ENCODE data around the gene HEMGN.
A peak's percentile ranks its signal among the peaks of the same experiment; 100 is the strongest.

HEMGN gene

DNA sequence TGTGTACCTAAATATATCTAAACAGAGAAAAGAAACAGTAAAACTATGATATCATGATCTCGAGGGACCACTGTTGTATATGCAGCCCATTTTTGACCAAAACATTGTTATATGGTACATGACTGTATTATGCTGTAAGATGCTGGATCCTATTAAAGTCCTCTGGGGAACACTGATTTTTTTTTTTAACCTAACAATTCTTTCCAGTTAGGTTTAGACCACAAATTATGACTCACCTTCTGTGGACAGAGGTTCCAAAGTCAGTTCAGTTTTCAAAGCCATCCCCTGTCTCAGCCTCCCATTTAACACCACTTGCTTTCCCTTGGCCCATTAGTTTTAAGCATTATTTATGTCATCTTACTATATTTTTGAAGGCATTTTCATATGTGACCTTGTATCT is 42.8 kb downstream of the HEMGN start:
- H3K9me3 ChIP-seq (replicated peaks; ENCODE audit: insufficient read depth, low read length): no peaks in the 10 kb centered on the region
- no peaks in the 10 kb centered on the region for H3K36me3 ChIP-seq (replicated peaks; ENCODE audit: insufficient read depth, low read length)
- no peak for DNase-seq
- no peak overlapping the region for H3K27ac ChIP-seq (ENCODE audit: low read length)
- H3K4me3 ChIP-seq (ENCODE audit: low read length): no peak overlapping the region
- H2AFZ ChIP-seq (ENCODE audit: low read length): no peak overlapping the region
- no peaks in the 10 kb centered on the region for H3K9me2 ChIP-seq (replicated peaks; ENCODE audit: insufficient read depth, low read length)
- no peak for TF ChIP-seq EZH2 (optimal IDR thresholded peaks at IDR 0.05; ENCODE audit: low read depth, low read length)
- H4K20me1 ChIP-seq (ENCODE audit: insufficient read depth, low read length): no peaks in the 10 kb centered on the region
- H3K27me3 ChIP-seq (replicated peaks; ENCODE audit: insufficient read depth, low read length): no peaks in the 10 kb centered on the region
- no peak overlapping the region for H3K4me2 ChIP-seq (ENCODE audit: low read depth, low read length)
- H3F3A ChIP-seq (ENCODE audit: insufficient read depth, low read length): no peaks in the 10 kb centered on the region
- no peak overlapping the region for H3K9ac ChIP-seq (ENCODE audit: low read length)
- no peaks in the 10 kb centered on the region for H3K79me2 ChIP-seq (ENCODE audit: low read length)
- H3K4me1 ChIP-seq (ENCODE audit: low read length): no peaks in the 10 kb centered on the region

DNA sequence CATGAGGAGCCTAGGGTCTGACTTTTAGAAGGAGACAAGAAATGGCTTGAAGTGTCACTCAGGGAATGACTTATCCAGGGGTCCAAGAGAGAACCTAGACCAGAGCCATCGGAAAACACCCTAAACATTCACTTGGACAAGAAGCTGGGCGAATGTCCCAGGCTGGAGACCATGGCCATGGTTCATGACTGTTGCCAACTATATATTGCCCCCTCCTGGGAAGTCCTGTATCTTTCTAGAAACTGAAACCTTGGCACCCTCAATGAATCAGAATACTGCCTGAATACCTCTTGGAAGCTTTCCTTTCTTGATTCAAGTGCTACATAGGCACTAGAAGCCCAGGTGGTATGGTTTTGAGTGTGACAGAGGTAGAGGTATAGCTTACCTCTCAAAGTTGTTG is 45.6 kb downstream of the HEMGN start:
- H3K79me2 ChIP-seq (ENCODE audit: low read length): no peaks in the 10 kb centered on the region
- no peak overlapping the region for H3K27ac ChIP-seq (ENCODE audit: low read length)
- H4K20me1 ChIP-seq (ENCODE audit: insufficient read depth, low read length): no peaks in the 10 kb centered on the region
- no peak overlapping the region for H3K4me3 ChIP-seq (ENCODE audit: low read length)
- no peak overlapping the region for H3K4me2 ChIP-seq (ENCODE audit: low read depth, low read length)
- no peak overlapping the region for H3K9ac ChIP-seq (ENCODE audit: low read length)
- H3K27me3 ChIP-seq (replicated peaks; ENCODE audit: insufficient read depth, low read length): no peaks in the 10 kb centered on the region
- no peaks in the 10 kb centered on the region for H3K36me3 ChIP-seq (replicated peaks; ENCODE audit: insufficient read depth, low read length)
- no peaks in the 10 kb centered on the region for H3K4me1 ChIP-seq (ENCODE audit: low read length)
- no peaks in the 10 kb centered on the region for H3K9me3 ChIP-seq (replicated peaks; ENCODE audit: insufficient read depth, low read length)
- no peak overlapping the region for H2AFZ ChIP-seq (ENCODE audit: low read length)
- H3K9me2 ChIP-seq (replicated peaks; ENCODE audit: insufficient read depth, low read length): no peaks in the 10 kb centered on the region
- DNase-seq: no peak
- TF ChIP-seq EZH2phosphoT487 (IDR thresholded peaks at IDR 0.05; ENCODE audit: low read length) (no peak), EZH2 (optimal IDR thresholded peaks at IDR 0.05; ENCODE audit: low read depth, low read length) (no peak)
- TF ChIP-seq, protein P1, sequence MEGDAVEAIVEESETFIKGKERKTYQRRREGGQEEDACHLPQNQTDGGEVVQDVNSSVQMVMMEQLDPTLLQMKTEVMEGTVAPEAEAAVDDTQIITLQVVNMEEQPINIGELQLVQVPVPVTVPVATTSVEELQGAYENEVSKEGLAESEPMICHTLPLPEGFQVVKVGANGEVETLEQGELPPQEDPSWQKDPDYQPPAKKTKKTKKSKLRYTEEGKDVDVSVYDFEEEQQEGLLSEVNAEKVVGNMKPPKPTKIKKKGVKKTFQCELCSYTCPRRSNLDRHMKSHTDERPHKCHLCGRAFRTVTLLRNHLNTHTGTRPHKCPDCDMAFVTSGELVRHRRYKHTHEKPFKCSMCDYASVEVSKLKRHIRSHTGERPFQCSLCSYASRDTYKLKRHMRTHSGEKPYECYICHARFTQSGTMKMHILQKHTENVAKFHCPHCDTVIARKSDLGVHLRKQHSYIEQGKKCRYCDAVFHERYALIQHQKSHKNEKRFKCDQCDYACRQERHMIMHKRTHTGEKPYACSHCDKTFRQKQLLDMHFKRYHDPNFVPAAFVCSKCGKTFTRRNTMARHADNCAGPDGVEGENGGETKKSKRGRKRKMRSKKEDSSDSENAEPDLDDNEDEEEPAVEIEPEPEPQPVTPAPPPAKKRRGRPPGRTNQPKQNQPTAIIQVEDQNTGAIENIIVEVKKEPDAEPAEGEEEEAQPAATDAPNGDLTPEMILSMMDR (IDR thresholded peaks at IDR 0.05; ENCODE audit: low read length): no peak
- no peaks in the 10 kb centered on the region for H3F3A ChIP-seq (ENCODE audit: insufficient read depth, low read length)

DNA sequence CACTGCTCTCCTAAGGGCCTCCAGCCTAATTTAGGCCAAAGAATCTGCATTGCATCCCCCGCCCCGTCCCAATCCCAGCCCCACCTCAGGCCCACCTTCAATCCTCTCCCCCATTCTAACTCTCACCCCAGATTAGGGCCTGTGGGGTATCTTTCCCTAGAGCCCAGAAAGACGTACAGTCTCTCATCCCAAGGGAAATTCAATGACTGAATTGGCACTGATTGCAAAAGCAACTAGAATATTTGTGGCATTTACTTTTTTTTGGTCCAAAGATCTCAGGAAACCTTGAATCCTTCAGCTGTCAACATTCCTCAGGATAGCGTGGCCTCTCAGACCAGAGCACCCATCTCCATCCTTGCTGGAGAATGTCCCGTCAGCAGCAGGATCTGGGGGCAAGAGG is 46.2 kb downstream of the HEMGN start:
- no peak for DNase-seq
- Histone ChIP-seq H3K4me2 (ENCODE audit: low read depth, low read length) (no peak overlapping the region), H3K79me2 (ENCODE audit: low read length) (no peaks in the 10 kb centered on the region), H3K27me3 (replicated peaks; ENCODE audit: insufficient read depth, low read length) (no peaks in the 10 kb centered on the region), H3K36me3 (replicated peaks; ENCODE audit: insufficient read depth, low read length) (no peaks in the 10 kb centered on the region), H3K27ac (ENCODE audit: low read length) (no peak overlapping the region), H3K9me3 (replicated peaks; ENCODE audit: insufficient read depth, low read length) (no peaks in the 10 kb centered on the region), H3K4me1 (ENCODE audit: low read length) (no peaks in the 10 kb centered on the region), H3K4me3 (ENCODE audit: low read length) (no peak overlapping the region), H3K9ac (ENCODE audit: low read length) (no peak overlapping the region), H4K20me1 (ENCODE audit: insufficient read depth, low read length) (no peaks in the 10 kb centered on the region), H3K9me2 (replicated peaks; ENCODE audit: insufficient read depth, low read length) (no peaks in the 10 kb centered on the region), H3F3A (ENCODE audit: insufficient read depth, low read length) (no peaks in the 10 kb centered on the region), H2AFZ (ENCODE audit: low read length) (no peak overlapping the region)
- TF ChIP-seq EZH2phosphoT487 (IDR thresholded peaks at IDR 0.05; ENCODE audit: low read length): no peak
- no peak for TF ChIP-seq EZH2 (optimal IDR thresholded peaks at IDR 0.05; ENCODE audit: low read depth, low read length)

DNA sequence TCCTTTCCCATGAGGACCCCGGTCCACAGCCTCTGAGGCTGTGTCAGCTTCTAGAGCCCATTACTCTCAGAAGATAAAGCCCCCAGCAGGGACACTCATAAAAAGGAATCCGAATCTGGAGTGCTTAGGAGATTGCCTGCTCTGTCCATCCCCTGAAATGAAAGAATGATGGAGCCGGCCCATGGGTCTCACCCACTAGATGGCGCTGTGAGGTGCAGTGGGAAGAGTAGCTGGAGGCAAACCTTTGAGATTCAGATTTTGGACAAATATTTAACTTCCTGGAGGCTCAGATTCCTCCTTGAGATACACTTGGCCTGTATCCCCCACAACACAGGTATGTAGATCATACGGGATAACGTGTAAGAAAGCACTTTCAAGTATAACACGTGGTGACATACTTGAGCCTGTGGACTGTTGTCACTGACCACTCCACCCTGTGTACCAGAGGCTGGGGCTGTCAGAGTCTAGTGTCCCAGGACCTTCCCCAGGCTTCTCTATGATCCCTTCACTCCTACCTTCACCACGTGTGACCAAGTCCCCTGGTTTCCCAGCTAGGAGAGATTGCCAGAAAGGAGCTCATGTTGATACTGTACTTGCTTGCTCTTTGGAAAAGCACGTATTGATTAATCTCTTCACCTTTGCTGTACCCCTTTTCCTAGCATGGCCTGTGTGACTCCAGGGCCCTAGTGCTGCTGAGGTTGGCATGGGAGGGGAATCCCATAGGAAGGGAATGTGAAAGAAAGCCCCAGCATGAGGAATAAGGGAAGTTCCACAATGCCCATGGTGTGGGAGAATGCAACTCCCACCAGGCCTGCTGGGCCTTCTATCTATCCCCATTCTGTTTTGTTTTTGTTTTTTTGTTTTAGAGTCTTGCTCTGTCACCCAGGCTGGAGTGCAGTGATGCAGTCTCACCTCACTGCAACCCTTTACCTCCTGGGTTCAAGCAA is 47.8 kb downstream of the HEMGN start:
- Histone ChIP-seq H2AFZ (ENCODE audit: low read length) (peak overlapping the region; percentile 2; the same call in 1 of the 2 replicates), H3K4me2 (ENCODE audit: low read depth, low read length) (no peak overlapping the region), H3K9ac (ENCODE audit: low read length) (no peak overlapping the region), H3F3A (ENCODE audit: insufficient read depth, low read length) (no peaks in the 10 kb centered on the region), H3K9me2 (replicated peaks; ENCODE audit: insufficient read depth, low read length) (no peaks in the 10 kb centered on the region), H3K27me3 (replicated peaks; ENCODE audit: insufficient read depth, low read length) (no peaks in the 10 kb centered on the region), H3K79me2 (ENCODE audit: low read length) (no peaks in the 10 kb centered on the region), H3K27ac (ENCODE audit: low read length) (no peak overlapping the region), H3K36me3 (replicated peaks; ENCODE audit: insufficient read depth, low read length) (no peaks in the 10 kb centered on the region), H4K20me1 (ENCODE audit: insufficient read depth, low read length) (no peaks in the 10 kb centered on the region), H3K9me3 (replicated peaks; ENCODE audit: insufficient read depth, low read length) (no peaks in the 10 kb centered on the region), H3K4me1 (ENCODE audit: low read length) (no peaks in the 10 kb centered on the region), H3K4me3 (ENCODE audit: low read length) (no peak overlapping the region)
- TF ChIP-seq, protein P1 (IDR thresholded peaks at IDR 0.05; ENCODE audit: low read length): peak; percentile 92
- TF ChIP-seq EZH2 (optimal IDR thresholded peaks at IDR 0.05; ENCODE audit: low read depth, low read length): no peak
- no peak for TF ChIP-seq EZH2phosphoT487 (IDR thresholded peaks at IDR 0.05; ENCODE audit: low read length)
- DNase-seq: peak; percentile 42
